Endothelial cell of umbilical vein (primary cell): ENCODE data around the gene CYTH2. TPM values are rescaled to one million over a fixed set of nuclear protein-coding genes. Genes with fewer than 3 reads are reported as not detected.

Experiments
- BruUV-seq: library from RNA; stranded (reverse); fragments of 400-500 nt; replicated peaks from 2 replicates; lab custom pipeline; 2021; lab: Mats Ljungman, UMichigan
- CTCF ChIA-PET: fragments of 300-600, 350-600 bp; sonication (Branson Sonifier 250); formaldehyde crosslinking; loops from one replicate; lab custom pipeline; 2021; ENCODE audit warnings: antibody characterized with exemption, inconsistent platforms; lab: Charles Lee
- POLR2A ChIA-PET: fragments of 300-600, 350-600 bp; sonication (Branson Sonifier 250); formaldehyde crosslinking; loops from one replicate; lab custom pipeline; 2021; ENCODE audit warnings: antibody characterized with exemption, inconsistent platforms; lab: Charles Lee
- DNase-seq: peaks from one replicate; pipeline ENCODE4 v3.0.0-alpha.2; 2011; ENCODE audit warnings: low read depth, low spot score
- FAIRE-seq: peaks from 2 replicates; lab custom pipeline; 2011; peaks lifted over from hg19 to GRCh38; lab: Jason Lieb, UNC
- H2AFZ ChIP-seq: 2 replicates; pipeline ENCODE4 v1.6.0; 2012; ENCODE audit warnings: low read depth, low read length, control low read depth, inconsistent platforms
- H3K27ac ChIP-seq: 2 replicates; pipeline ENCODE4 v1.5.1; 2011; ENCODE audit warnings: low read depth, mild to moderate bottlenecking, control low read depth, low read length, moderate library complexity; ENCODE audit not compliant: insufficient read depth
- H3K27me3 ChIP-seq, 2 experiments: 2 replicates each; pipeline versions ENCODE4 v1.6.0 to v1.6.1; 2011; ENCODE audit warnings: low read length in 2 of 2, mixed read lengths in 1 of 2; ENCODE audit not compliant: control insufficient read depth in 2 of 2, insufficient read depth in 2 of 2
- H3K36me3 ChIP-seq, 2 experiments: 2 replicates in 1 of 2; 3 replicates in 1 of 2; pipeline ENCODE4 v1.5.1; 2011; ENCODE audit warnings: low read length in 2 of 2, mild to moderate bottlenecking in 1 of 2, moderate library complexity in 1 of 2; ENCODE audit not compliant: control insufficient read depth in 2 of 2, insufficient read depth in 2 of 2; ENCODE audit errors: extremely low read depth in 1 of 2
- H3K4me1 ChIP-seq: 3 replicates; pipeline ENCODE4 v1.5.1; 2011; ENCODE audit warnings: mild to moderate bottlenecking, low read length; ENCODE audit not compliant: control insufficient read depth, insufficient read depth; ENCODE audit errors: extremely low read depth
- H3K4me2 ChIP-seq: 2 replicates; pipeline ENCODE4 v1.6.1; 2011; ENCODE audit warnings: low read length, control low read depth, mixed read lengths; ENCODE audit not compliant: insufficient read depth
- H3K4me3 ChIP-seq, 3 experiments: fragments of 200-600 bp in 1 of 3; sonication (generic), shearing (Covaris generic) in 1 of 3; replicated peaks in 1 of 3; 2 replicates each; pipeline ENCODE4 v1.5.1; 2011 to 2016; ENCODE audit warnings: control low read depth in 3 of 3, low read length in 3 of 3, mild to moderate bottlenecking in 2 of 3, inconsistent platforms in 1 of 3, low read depth in 1 of 3, moderate library complexity in 1 of 3; ENCODE audit not compliant: insufficient read depth in 1 of 3
- H3K79me2 ChIP-seq: 2 replicates; pipeline ENCODE4 v1.6.0; 2012; ENCODE audit warnings: low read length, inconsistent platforms; ENCODE audit not compliant: control insufficient read depth, insufficient read depth
- H3K9ac ChIP-seq: replicated peaks from 2 replicates; pipeline ENCODE3; 2011; ENCODE audit warnings: low read length, control low read depth; ENCODE audit not compliant: insufficient read depth; ENCODE audit errors: extremely low read depth
- H3K9me1 ChIP-seq: replicated peaks from 3 replicates; pipeline ENCODE4 v1.6.0; 2011; ENCODE audit warnings: mild to moderate bottlenecking, low read length; ENCODE audit not compliant: control insufficient read depth, insufficient read depth; ENCODE audit errors: extremely low read depth
- H3K9me3 ChIP-seq: replicated peaks from 2 replicates; pipeline ENCODE4 v1.5.1; 2012; ENCODE audit warnings: low read length, inconsistent platforms; ENCODE audit not compliant: control insufficient read depth, insufficient read depth
- H4K20me1 ChIP-seq: replicated peaks from 2 replicates; pipeline ENCODE3; 2011; ENCODE audit warnings: mild to moderate bottlenecking, low read length; ENCODE audit not compliant: control insufficient read depth, insufficient read depth; ENCODE audit errors: extremely low read depth
- EZH2 ChIP-seq: IDR thresholded peaks from 2 replicates; pipeline ENCODE4 v1.6.1; 2012; ENCODE audit warnings: borderline replicate concordance, low read depth, mild to moderate bottlenecking, moderate library complexity, low read length, inconsistent platforms; ENCODE audit not compliant: severe bottlenecking
- FOS ChIP-seq: IDR thresholded peaks from 2 replicates; pipeline ENCODE4 v1.6.1; 2011; ENCODE audit warnings: mild to moderate bottlenecking, low read length, moderate library complexity, borderline replicate concordance; ENCODE audit not compliant: insufficient read depth
- GATA2 ChIP-seq: IDR thresholded peaks from 2 replicates; pipeline ENCODE4 v1.7.0; 2011; ENCODE audit warnings: low read depth, mild to moderate bottlenecking, moderate library complexity, mixed read lengths, low read length; ENCODE audit not compliant: insufficient read length, insufficient read depth
- JUN ChIP-seq: IDR thresholded peaks from 2 replicates; pipeline ENCODE4 v1.6.1; 2011; ENCODE audit warnings: borderline replicate concordance, low read depth; ENCODE audit not compliant: insufficient read length, insufficient read depth
- MYC ChIP-seq: IDR thresholded peaks from one replicate; pipeline ENCODE4 v1.6.1; 2011; ENCODE audit warnings: mild to moderate bottlenecking, low read depth, low read length
- POLR2A ChIP-seq: IDR thresholded peaks from 2 replicates; pipeline ENCODE4 v1.6.1; 2012; ENCODE audit warnings: low read depth, mild to moderate bottlenecking, control low read depth, low read length
- POLR2AphosphoS5 ChIP-seq: IDR thresholded peaks from 2 replicates; pipeline ENCODE4 v1.6.1; 2012; ENCODE audit warnings: low read depth, mild to moderate bottlenecking, control low read depth, low read length, moderate library complexity; ENCODE audit not compliant: insufficient read depth
- dilution Hi-C: fragments of 300-500 bp; cut with MboI; formaldehyde crosslinking; loops from one replicate; pipeline ENCODE4 v1.15.0; 2019; ENCODE audit warnings: low sequenced_read_pairs; ENCODE audit not compliant: extremely low pct_ligation_motif_present
- intact Hi-C: fragments of 100-400 bp; cut with micrococcal nuclease; formaldehyde crosslinking; loops from one replicate; pipeline ENCODE4 v1.10.0; 2022
- polyA plus RNA-seq, 4 experiments: library from polyadenylated mRNA; depleted of rRNA in 3 of 4; stranded (reverse) in 3 of 4; unstranded in 1 of 4; fragments of >200 nt; gene quantifications; 2 replicates each; pipeline versions ENCODE4 v1.2.1 to v1.2.3, GENCODE V29; 2011 to 2012; ENCODE audit warnings: missing spikeins in 1 of 4
- total RNA-seq: library from RNA; stranded (reverse); gene quantifications from 2 replicates; pipeline ENCODE4 v1.2.3, GENCODE V29; 2021
- TF ChIP-seq, protein P1 (sequence below): IDR thresholded peaks from 2 replicates; pipeline ENCODE4 v1.6.1; 2011; ENCODE audit not compliant: insufficient read depth, insufficient read length
- TF ChIP-seq, protein P2 (sequence below), 2 donors: IDR thresholded peaks; 1 replicate in 1 of 2; 2 replicates in 1 of 2; pipeline ENCODE4 v1.5.1; 2011; ENCODE audit warnings: low read length in 2 of 2, mild to moderate bottlenecking in 2 of 2, moderate library complexity in 2 of 2, control low read depth in 1 of 2, inconsistent platforms in 1 of 2, low read depth in 1 of 2; ENCODE audit not compliant: insufficient read depth in 1 of 2; ENCODE audit errors: extremely low read depth in 1 of 2

CYTH2 gene
- total and polyA plus RNA-seq, 2 donors (not counting 3 experiments of a cell fraction or from before 2014, with no cell fraction given), result 98.4 to 119 TPM

DNA sequence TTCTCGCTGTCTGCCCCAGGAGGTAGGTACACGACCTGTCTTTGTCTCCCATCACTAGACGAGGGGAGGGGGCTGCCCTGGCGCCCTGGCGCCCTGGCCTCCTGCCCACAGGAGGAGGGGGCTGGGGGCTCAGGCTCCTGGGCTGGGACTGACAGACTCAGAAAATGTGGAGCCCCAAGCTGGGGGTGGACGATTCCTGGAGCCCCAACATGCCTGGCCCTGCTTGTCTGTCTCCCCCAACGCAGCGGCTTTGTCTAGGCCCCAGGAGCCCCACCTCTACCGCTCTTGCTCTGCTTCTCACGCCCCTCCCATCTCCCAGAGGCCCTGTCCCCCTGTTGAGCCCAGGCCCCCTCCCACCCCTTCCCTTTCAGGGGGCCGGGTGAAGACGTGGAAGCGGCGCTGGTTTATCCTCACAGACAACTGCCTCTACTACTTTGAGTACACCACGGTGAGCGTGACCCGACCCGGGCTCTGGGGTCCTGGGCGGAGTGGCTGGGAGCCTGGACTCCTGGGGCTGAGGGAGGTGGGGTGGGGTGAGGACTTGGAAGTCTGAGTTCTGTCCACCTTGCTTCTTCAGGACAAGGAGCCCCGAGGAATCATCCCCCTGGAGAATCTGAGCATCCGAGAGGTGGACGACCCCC is 8.6 kb downstream of the CYTH2 start:
- no peak overlapping the region for H3K4me3 ChIP-seq
- DNase-seq, result no peak
- H3K4me1 ChIP-seq, result peaks cover 23% of the 10 kb centered on the region
- no peaks in the 10 kb centered on the region for H3K79me2 ChIP-seq
- no TSS peak for BruUV-seq
- H3K36me3 ChIP-seq, result peaks cover 21 to 53% of the 10 kb centered on the region in 2 experiments
- intact Hi-C loops, result no loop called here
- dilution Hi-C loops, result no loop called here
- H3K27ac ChIP-seq, result no peak overlapping the region
- H3K27me3 ChIP-seq, result no peaks in the 10 kb centered on the region
- TF ChIP-seq POLR2A (no peak), GATA2 (no peak), JUN (no peak), FOS (no peak), EZH2 (no peak), POLR2AphosphoS5 (no peak), MYC (no peak)
- TF ChIP-seq, protein P1, sequence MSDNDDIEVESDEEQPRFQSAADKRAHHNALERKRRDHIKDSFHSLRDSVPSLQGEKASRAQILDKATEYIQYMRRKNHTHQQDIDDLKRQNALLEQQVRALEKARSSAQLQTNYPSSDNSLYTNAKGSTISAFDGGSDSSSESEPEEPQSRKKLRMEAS, result no peak
- TF ChIP-seq, protein P2, sequence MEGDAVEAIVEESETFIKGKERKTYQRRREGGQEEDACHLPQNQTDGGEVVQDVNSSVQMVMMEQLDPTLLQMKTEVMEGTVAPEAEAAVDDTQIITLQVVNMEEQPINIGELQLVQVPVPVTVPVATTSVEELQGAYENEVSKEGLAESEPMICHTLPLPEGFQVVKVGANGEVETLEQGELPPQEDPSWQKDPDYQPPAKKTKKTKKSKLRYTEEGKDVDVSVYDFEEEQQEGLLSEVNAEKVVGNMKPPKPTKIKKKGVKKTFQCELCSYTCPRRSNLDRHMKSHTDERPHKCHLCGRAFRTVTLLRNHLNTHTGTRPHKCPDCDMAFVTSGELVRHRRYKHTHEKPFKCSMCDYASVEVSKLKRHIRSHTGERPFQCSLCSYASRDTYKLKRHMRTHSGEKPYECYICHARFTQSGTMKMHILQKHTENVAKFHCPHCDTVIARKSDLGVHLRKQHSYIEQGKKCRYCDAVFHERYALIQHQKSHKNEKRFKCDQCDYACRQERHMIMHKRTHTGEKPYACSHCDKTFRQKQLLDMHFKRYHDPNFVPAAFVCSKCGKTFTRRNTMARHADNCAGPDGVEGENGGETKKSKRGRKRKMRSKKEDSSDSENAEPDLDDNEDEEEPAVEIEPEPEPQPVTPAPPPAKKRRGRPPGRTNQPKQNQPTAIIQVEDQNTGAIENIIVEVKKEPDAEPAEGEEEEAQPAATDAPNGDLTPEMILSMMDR (IDR thresholded peaks at IDR 0.05; ENCODE audit: extremely low read depth in 1 of 2, insufficient read depth in 1 of 2, low read depth in 1 of 2, low read length in 2 of 2), result no peak
- H4K20me1 ChIP-seq, result no peaks in the 10 kb centered on the region
- FAIRE-seq, result no peak
- no peak overlapping the region for H2AFZ ChIP-seq
- no peaks in the 10 kb centered on the region for H3K9me3 ChIP-seq
- H3K4me2 ChIP-seq, result no peak overlapping the region
- POLR2A ChIA-PET, result no interaction called here
- no peaks in the 10 kb centered on the region for H3K9me1 ChIP-seq
- CTCF ChIA-PET, result no interaction called here
- H3K9ac ChIP-seq, result no peak overlapping the region
